Activated CD4-positive, CD25-positive, alpha-beta regulatory T cell treated with anti-CD3 and anti-CD28 coated beads, Interleukin-2, amount 50 U/mL, for 16 hours (primary cell): Measurements from ENCODE around the gene TDRD6.

Source experiments
- DNase-seq: peaks from one replicate; pipeline ENCODE4 v3.0.0-alpha.2; 2020; ENCODE audit warnings: low read depth, low spot score

TDRD6 gene

DNA sequence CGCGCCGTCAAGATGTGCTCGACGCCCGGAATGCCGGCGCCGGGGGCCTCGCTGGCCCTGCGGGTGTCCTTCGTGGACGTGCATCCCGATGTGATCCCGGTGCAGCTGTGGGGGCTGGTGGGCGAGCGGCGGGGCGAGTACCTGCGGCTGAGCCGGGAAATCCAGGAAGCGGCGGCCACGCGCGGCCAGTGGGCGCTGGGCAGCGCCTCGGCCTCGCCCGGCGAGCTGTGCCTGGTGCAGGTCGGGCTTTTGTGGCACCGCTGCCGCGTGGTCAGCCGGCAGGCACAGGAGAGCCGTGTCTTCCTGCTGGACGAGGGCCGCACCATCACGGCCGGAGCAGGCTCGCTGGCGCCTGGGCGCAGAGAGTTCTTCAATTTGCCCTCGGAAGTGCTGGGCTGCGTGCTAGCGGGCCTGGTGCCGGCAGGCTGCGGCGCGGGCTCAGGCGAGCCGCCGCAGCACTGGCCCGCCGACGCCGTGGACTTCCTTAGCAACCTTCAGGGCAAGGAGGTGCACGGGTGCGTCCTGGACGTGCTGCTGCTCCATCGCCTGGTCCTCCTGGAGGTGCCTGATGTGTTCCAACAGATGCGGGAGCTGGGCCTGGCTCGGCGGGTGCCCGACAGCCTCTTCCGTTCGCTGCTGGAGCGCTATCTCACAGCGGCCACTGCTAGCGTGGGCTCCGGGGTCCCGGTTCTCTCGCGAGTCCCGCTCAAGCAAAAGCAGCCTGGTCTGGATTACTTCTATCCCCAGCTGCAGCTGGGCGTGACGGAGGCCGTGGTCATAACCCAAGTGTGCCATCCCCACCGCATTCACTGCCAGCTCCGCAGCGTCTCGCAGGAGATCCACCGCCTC, 656 bp downstream of the TDRD6 start:
- DNase-seq: no peak

GRCh38 chr6:46688966-46689335, 1.3 kb downstream of the TDRD6 start:
- DNase-seq: no peak

DNA sequence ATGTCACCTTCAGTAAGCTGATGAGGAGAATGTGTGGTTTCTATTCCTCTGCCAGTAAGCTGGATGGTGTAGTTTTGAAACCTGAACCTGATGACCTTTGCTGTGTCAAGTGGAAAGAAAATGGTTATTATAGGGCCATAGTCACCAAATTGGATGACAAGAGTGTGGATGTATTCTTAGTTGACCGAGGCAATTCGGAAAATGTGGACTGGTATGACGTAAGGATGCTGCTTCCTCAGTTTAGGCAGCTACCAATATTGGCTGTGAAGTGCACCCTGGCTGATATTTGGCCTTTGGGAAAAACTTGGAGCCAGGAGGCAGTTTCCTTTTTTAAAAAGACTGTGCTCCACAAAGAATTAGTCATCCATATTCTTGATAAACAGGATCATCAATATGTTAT, 2.0 kb downstream of the TDRD6 start:
- no peak for DNase-seq

GRCh38 chr6:46690141-46690755, 2.6 kb downstream of the TDRD6 start:
- no peak for DNase-seq

GRCh38 chr6:46690911-46691451, 3.3 kb downstream of the TDRD6 start:
- no peak for DNase-seq

GRCh38 chr6:46699970-46700369, 12.3 kb downstream of the TDRD6 start:
- no peak for DNase-seq

GRCh38 chr6:46704562-46704961, 16.9 kb downstream of the TDRD6 start:
- DNase-seq: no peak

DNA sequence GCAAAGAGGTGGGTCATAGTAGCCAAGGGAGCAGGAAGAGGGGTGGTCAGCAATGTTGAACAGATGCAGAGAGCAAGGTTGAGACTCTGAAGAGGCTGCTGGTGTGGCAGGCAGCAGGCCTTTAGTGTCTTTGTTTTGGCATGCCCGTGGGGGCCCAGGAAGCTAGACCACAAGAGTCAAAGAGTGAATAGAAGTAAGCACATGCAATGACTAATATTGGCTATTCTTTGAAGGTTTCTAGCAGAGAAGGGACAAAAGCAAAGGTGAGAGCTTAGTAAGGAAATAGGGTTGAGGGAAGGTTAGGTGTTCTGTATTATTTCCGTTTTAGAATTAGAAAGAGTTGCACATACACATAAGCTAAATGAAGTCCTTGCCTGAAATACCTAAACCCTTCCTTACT, 18.8 kb downstream of the TDRD6 start:
- no peak for DNase-seq

DNA sequence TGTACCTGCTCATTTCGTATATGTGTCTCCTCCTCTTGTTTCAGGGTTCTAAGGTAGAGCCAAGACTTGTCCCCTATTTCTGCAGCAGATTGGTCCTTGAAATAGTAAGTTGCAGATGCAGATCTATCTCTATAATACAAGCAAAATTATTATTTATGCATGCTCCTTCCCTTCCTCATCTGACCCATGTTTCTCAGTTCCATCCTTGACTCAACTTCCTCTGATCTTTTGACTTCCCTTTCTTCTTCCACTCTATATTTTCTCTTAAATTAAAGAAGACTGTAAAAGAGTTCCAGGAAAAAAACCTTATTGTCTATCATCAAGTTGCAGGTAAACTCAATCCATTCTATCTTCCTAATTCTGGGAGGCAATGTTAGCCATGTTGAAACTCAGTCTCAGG, 23.8 kb downstream of the TDRD6 start:
- DNase-seq: no peak

DNA sequence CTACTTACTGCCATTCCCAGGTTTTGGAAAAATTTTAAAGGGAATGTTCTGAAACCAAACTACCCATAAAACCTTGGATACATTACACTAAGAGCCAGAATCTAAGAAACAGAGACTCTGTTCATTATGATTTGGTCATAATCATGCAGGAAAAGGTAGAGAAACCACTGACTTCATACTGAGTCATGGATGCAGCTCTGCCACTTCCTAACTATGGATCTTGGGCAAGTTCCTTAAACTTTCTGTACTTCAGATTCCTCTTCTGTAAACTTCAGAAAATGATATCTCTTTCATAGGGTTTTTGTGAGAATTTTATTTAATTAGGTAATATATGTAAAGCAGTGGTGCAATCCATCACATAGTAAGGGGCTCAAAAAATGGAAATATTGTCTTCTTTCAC, 27.5 kb downstream of the TDRD6 start:
- no peak for DNase-seq

- no peak for DNase-seq
These were observed 31.4 kb downstream of the TDRD6 start for GRCh38 chr6:46719099-46719498.

- DNase-seq: no peak
These were observed 32.7 kb downstream of the TDRD6 start for GRCh38 chr6:46720401-46720800.

GRCh38 chr6:46729787-46730326, 42.2 kb downstream of the TDRD6 start:
- no peak for DNase-seq

DNA sequence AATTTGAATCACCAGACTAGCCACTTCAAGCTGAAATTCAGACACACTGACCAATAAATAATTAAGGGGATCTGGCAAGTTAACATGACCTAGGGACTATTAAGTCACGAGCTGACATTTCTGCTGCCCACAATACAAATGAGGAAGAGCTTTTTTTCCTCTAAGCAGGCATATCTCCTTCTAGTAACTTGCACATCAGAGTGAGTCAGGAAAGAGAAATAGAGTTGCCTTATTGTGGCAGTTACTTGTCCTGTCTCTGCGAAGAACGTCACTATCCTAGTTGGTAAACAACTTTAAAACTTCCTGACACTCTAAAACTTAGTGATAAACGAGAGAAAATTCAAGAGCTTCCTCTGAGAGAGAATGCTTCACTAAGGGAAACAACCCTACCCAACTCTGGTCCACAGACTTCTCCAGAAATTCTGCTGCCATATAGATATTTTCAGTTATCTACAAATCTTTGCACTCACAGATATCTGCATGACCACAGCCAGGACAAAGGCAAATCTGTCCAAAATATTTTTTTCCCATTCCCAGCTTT, 43.3 kb downstream of the TDRD6 start:
- DNase-seq: no peak

DNA sequence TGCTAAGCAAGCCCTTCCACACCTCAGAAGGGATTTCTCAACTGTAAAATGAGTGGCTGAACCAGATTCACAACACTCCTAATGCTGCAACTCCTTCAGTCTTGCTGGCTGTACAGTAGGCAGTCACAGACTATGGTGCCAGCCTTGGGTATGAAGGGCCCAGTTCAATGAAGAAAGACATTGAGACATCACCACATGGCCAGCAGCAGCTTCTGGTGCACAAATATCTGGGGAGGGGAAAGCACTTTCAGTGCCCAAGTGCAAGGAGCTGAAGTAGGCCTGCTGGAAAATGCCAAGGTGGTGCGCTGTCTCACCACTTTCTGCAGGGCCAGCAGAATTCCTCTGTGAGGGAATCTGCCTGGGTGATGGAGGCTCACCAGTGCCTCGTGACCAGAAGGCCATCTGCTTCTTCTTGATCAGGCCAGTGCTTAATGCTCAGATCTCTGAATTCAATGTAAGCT, 45.7 kb downstream of the TDRD6 start:
- no peak for DNase-seq

DNA sequence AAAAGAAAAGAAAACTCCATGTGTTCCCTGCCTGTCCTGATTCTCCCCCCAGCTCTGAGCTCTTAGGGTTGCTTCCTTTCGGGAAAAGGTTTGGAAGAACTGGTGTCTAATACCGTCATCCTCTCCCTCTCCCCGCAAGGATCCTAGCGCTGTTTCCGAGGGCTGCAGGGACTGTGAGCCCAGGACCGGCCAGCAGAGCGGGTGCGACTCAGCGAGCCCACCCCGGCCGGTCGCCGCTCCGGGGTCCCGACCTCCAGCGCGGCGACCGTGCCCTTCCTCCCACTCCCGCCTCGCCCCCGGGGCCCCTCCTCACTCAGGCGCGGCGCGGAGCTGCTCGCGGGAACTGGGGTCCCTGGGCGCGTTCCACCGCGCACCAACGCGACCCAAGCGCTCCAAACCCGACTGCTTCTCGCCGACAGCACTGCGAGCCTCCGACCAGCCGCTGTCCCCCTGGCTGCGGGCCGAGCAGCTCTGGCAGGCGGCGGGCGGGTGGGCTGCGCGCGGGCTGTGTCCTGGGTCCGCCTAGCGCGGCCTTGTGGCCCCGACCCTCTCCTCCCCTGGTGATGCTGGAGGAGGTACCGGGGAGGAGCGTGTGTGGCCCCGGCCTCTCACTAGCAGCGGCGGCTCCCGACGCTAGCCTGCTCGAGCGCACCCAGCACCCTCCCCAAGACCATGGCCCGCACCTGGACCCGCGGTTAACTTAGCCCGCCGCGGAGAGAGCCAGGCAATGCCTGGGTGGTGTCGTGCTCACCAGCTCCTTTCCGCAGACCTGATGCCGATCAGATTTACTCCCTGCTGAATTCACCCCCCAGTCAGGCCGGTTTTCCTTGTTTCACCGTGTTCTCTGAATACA, 47.4 kb downstream of the TDRD6 start, which contains the start of gene PLA2G7:
PLA2G7 (minus strand) TSS at position 509 of the 853 bp plus-strand sequence. CDS start 12,484 bp downstream, outside the sequence.
- no peak for DNase-seq

- no peak for DNase-seq
These were observed 48.0 kb downstream of the TDRD6 start for GRCh38 chr6:46735720-46736031.

DNA sequence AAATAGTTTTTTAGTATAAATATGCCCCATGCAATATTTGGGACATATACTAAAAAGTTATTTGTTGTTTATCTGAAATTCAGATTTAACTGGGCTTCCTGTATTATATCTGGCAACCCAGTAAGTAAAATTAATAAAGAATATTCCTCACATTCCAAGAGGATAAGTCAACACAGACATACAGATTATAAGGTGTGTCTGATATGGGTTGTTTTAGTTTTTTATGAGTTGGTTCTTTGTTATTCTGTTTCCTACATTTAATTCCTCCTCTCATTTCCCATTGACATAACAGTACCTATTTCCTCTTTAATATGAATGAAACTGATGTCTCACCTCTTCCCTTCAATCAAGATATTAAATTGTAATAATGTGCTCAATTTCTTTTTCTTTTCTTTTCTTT, 49.2 kb downstream of the TDRD6 start:
- DNase-seq: no peak

DNA sequence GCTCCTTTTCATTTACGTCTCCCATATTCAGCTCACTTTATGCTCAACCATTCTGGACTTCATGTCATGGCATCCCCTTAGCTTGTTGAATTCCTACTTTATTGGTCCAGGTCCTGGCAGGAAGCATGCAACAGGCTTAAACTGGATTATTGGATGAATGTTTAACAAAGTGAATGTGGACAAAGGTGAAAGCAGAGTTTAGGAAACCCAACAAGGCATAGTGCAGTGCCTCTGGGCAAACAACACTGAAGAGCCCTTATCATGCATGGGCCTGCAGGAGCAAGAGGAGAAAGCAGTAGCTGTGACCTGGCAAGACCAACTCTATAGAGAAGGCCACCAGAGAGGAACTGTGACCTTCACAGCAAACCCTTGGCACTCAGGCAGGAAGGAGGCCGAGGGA, 53.8 kb downstream of the TDRD6 start:
- no peak for DNase-seq

- no peak for DNase-seq
These were observed 54.2 kb downstream of the TDRD6 start for GRCh38 chr6:46741910-46742309.

GRCh38 chr6:46743425-46744158, 55.9 kb downstream of the TDRD6 start:
- DNase-seq: no peak
